ENCODE results near the gene LRIG2.
"Not testable (repeated sequence)": the region's sequence is repeated elsewhere in the genome, so short reads cannot be mapped to it uniquely, and the experiment has no call there.

The LRIG2 gene

GRCh38 chr1:113072757-113073478, at the start of gene LRIG2:
LRIG2 (plus strand) TSS chr1:113073198; CDS start chr1:113073407, 209 bp downstream.
- peak within 1 kb of the TSS; percentile 58 to 92 (median 77) for H3K4me3 ChIP-seq
- H3K27ac ChIP-seq = peak within 1 kb of the TSS; percentile 68 to 97 (median 90)

GRCh38 chr1:113023316-113023715, 49.7 kb upstream of the LRIG2 start:
- not testable (repeated sequence) for H3K4me3 ChIP-seq, H3K27ac ChIP-seq

- no peak overlapping the region for H3K4me3 ChIP-seq
- H3K27ac ChIP-seq = no peak overlapping the region
Observed at GRCh38 chr1:113027007-113027406, 46.0 kb upstream of the LRIG2 start.

- H3K27ac ChIP-seq = no peak overlapping the region
- H3K4me3 ChIP-seq = no peak overlapping the region
Observed at GRCh38 chr1:113027449-113027848, 45.5 kb upstream of the LRIG2 start.

GRCh38 chr1:113029822-113030221, 43.2 kb upstream of the LRIG2 start:
- H3K27ac ChIP-seq = no peak overlapping the region
- H3K4me3 ChIP-seq = no peak overlapping the region

GRCh38 chr1:113031171-113031933, 41.6 kb upstream of the LRIG2 start:
- Histone ChIP-seq H3K27ac (no peak overlapping the region), H3K4me3 (no peak overlapping the region)

- Histone ChIP-seq H3K27ac (peak overlapping the region in 1 of 21 experiments; percentile 37), H3K4me3 (no peak overlapping the region)
Observed at GRCh38 chr1:113035086-113035485, 37.9 kb upstream of the LRIG2 start.

GRCh38 chr1:113036639-113037321, 36.2 kb upstream of the LRIG2 start:
- no peak overlapping the region for H3K27ac ChIP-seq

GRCh38 chr1:113040041-113040440, 33.0 kb upstream of the LRIG2 start:
- no peak overlapping the region for H3K4me3 ChIP-seq
- H3K27ac ChIP-seq = no peak overlapping the region

More at GRCh38 chr1:113036639-113037321, 36.2 kb upstream of the LRIG2 start:
- no peak overlapping the region for H3K4me3 ChIP-seq

GRCh38 chr1:113040718-113041412, 32.1 kb upstream of the LRIG2 start:
- Histone ChIP-seq H3K27ac (no peak overlapping the region), H3K4me3 (no peak overlapping the region)

GRCh38 chr1:113041569-113042284, 31.3 kb upstream of the LRIG2 start:
- peak overlapping the region in 3 of 21 experiments; percentile 21 to 59 (median 34) for H3K27ac ChIP-seq
- no peak overlapping the region for H3K4me3 ChIP-seq

GRCh38 chr1:113042285-113043143, 30.5 kb upstream of the LRIG2 start:
- Histone ChIP-seq H3K4me3 (no peak overlapping the region), H3K27ac (peak overlapping the region in 4 of 21 experiments; percentile 13 to 59 (median 28))

- H3K4me3 ChIP-seq = not testable (repeated sequence)
- H3K27ac ChIP-seq = peak overlapping the region in 2 of 21 experiments; percentile 13 to 55
Observed at GRCh38 chr1:113043144-113043488, 29.9 kb upstream of the LRIG2 start.

GRCh38 chr1:113046569-113046968, 26.4 kb upstream of the LRIG2 start:
- peak overlapping the region in 5 of 21 experiments; percentile 7 to 74 (median 42) for H3K27ac ChIP-seq
- no peak overlapping the region for H3K4me3 ChIP-seq

GRCh38 chr1:113048064-113048463, 24.9 kb upstream of the LRIG2 start:
- Histone ChIP-seq H3K27ac (peak overlapping the region in 1 of 21 experiments; percentile 74), H3K4me3 (no peak overlapping the region)

- H3K27ac ChIP-seq = no peak overlapping the region
- no peak overlapping the region for H3K4me3 ChIP-seq
Observed at GRCh38 chr1:113053344-113054126, 19.5 kb upstream of the LRIG2 start.

- Histone ChIP-seq H3K27ac (no peak overlapping the region), H3K4me3 (no peak overlapping the region)
Observed at GRCh38 chr1:113055570-113055969, 17.4 kb upstream of the LRIG2 start.

GRCh38 chr1:113057006-113057405, 16.0 kb upstream of the LRIG2 start:
- Histone ChIP-seq H3K4me3 (no peak overlapping the region), H3K27ac (no peak overlapping the region)
